Activated CD4-positive, alpha-beta T cell treated with anti-CD3 and anti-CD28 coated beads, Interleukin-2, amount 50 U/mL, for 48 hours (primary cell): ENCODE measurements around the gene PRSS48.
"Not testable (repeated sequence)": the region's sequence is repeated elsewhere in the genome, so short reads cannot be mapped to it uniquely, and the experiment has no call there.

Source experiments
- DNase-seq, 2 experiments: peaks; one replicate each; pipeline ENCODE4 v3.0.0-alpha.2; 2020

PRSS48 gene

DNA sequence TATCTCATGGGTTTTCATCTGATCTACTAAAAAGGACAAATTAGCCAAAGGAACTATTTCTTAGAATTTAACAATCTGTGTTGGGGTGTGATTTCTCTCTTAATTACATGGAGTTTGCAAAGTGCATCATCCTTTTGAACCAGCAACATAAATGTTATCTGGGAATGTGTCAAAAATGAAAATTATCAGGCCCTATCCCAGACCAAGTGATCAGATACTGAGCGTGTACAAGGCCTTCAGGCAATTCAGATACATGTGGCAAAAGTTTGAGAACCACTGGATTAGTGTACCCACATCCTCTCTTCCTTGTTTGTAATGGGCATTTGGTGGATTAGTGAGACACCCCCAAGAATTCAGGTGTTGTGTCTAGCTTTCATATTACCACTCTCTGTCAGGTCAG is 44.6 kb downstream of the PRSS48 start:
- no peak for DNase-seq

DNA sequence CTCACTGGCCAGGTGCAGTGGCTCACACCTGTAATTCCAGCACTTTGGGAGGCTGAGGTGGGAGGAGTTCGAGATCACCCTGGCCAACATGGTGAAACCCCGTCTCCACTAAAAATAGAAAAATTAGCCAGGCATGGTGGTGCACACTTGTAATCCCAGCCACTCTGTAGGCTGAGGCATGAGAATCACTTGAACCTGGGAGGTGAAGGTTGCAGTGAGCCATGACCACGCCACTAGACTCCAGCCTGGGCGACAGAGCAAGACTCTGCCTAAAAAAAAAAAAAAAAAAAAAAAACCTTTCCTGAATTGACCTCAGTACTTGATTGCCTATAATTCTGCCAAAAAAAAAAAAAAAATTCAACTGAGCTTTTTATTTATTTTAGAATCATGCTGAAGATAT is 45.2 kb downstream of the PRSS48 start:
- not testable (repeated sequence) for DNase-seq

DNA sequence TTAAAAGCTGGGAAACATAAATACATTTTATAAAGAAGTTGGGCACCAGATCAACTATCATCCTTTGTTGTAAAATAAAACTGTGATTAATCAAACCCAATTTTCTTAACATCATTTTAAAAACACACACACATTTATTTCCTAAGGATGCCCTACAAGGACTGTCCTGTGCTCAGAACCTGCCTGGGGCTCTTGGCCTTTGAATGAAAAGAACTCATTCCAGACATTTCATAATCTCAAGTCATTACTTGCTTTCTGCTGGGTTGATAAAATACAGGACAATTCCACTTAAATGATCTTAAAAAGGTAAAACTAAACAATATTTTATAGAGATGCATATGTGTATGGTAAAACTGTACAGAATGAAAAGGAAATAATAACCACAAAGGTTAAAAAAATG is 45.6 kb downstream of the PRSS48 start:
- DNase-seq: no peak

DNA sequence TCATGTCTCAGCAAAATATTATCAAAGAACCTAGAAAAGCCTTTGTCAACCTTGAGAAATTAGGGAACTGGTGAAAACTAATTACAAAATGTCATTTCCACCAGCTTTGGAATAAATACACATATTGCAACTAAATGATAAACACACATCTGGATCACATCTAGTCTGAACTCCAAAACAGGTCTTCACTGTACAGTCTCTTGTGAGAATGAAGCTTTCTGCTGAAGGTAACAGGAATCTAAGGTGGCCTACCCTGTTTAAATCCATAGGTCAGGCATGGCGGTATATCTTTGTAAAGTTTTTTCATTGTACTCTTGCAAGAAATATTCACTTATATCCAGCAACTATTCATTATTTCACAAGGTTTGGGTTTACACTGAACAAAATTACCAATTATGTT is 46.7 kb downstream of the PRSS48 start:
- no peak for DNase-seq

DNA sequence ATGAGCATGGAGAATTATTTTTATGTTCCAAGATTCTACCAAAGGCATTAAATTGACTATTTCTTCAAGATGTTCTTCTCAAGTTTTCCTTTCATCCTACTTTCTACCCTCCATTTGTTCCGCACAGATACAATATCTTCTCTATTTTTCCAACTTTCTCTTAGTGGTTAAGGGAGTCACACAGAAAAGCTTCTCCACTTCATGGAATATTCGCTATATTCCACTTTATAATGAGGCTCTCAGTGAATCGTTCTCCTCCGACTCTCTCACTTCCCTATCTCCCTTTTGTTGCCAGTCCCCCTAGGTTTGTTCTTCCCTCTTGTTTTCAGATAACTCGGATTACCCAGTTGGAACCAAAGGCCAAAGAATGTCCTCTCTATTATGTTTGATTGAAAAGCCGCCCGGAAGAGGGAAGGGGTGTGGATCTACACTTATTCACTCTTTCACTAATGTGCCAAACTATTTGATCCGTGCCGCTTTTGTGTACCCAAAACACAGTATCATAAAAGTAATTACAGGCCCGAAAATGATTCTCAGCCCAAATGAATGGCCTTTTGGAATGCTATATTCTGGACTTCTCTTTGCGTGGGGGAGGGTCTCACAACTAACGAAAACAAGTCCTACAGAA is 47.3 kb downstream of the PRSS48 start:
- no peak for DNase-seq

DNA sequence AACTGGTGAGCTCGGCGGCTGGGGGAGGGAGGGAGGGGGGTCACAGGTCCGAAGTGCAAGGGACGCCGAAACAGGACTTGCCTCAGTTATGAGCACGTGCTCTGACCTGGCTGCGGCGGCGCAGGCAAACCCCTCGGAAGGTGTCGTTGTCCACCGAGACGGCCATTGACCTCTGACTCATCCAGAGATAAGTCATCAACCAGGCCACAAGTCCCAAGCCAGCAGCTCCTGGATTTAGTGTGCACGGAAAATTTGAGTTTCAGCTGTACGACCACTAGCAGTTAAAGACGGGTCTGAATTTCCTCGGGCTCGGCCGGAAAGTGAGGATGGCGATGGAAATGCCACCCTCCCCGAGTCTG is 47.8 kb downstream of the PRSS48 start:
- DNase-seq: peak; percentile 8 to 26

DNA sequence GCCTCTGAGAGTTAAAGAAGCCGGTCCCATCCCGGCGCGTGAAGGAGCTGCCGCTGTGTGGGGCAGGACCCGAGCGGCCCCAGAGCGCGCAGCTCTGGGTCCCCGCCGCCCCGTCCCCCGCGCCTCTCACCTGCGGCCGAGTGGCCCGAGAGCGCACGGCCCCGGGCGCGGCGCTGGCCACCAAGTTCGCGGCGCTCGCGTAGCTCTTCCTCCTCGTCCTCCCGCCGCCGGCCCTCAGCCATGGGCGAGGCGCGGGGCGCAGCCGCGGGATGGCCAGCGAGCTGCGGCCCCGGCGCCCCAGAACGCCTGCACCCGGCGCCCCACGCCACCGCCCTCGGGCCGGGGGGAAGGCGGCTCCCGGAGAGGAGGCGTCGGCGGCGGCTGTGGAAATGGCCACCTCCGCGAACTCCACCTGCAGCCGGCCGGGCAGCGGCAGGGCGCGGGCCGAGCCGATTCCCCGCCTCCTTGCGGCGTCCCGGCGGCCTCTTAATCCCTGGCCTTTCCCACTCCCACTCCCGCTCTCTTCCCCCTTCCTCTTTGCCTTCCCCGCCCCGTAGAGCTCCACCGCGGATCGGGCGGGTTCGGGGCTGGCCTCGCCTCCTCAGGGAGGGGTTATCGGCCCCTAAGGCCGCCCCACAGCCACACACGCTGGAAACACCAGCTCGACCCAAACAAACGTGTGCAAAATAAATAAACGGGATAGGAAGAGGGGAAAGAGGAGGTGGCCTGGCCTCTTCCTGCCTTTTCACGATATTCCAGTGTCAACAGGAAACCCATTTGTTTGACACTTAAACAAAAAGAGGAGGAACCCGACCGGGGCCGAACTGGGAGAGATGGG is 48.4 kb downstream of the PRSS48 start, which contains the start of gene SH3D19:
Gene SH3D19 (minus strand): TSS at position 495 of the 838 bp plus-strand sequence. CDS start 253 bp downstream, at position 242.
- DNase-seq: peak in 1 of 2 experiments; percentile 9

DNA sequence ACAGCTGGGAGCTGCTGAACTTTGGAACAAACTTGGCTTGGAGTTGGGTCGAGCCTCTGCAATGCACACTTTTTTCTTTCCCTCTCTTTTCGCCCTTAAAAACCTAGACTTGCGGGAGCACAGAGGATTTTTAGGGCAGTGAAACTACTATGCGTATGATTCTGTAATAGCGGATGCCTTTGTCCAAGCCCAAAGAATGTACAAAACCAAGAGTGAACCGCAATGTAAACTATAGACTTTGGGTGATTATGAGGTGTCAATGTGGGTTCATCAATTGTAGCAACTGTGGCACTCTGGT is 48.9 kb downstream of the PRSS48 start:
- no peak for DNase-seq

DNA sequence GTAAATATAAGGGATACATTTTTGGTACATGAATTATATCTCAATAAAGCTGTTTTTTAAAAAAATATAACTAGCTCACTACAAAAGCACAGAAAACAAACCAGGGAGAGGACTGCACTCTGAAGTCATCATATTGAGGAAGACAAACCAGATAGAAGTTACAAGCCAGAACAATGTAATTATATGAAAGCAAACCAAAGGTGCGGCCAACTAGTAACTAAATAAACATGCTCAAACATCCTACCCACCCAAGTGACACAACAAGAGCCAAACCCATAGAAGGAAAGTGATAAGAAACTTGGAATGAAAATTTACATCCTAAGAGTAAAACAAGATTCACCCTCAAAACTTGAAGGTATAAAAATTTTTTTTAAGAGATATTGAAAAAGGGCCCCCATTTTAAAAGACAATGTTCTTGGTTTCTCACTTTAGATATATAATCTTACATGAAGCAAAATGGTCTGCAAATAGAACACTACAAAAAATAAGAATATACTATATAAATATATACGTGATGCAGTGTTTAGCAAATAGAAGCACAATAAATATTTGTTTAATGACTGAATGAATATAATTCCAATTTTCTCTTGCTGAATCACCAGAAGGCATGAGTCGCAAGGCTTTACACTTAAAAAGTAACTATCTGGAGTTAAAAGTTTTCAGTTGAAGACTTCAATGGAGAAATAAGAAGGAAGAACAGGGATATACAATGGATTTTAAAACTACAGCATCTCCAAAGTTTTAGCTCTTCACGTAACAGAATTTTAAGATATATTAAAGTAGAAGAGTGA is 52.5 kb downstream of the PRSS48 start:
- DNase-seq: no peak

DNA sequence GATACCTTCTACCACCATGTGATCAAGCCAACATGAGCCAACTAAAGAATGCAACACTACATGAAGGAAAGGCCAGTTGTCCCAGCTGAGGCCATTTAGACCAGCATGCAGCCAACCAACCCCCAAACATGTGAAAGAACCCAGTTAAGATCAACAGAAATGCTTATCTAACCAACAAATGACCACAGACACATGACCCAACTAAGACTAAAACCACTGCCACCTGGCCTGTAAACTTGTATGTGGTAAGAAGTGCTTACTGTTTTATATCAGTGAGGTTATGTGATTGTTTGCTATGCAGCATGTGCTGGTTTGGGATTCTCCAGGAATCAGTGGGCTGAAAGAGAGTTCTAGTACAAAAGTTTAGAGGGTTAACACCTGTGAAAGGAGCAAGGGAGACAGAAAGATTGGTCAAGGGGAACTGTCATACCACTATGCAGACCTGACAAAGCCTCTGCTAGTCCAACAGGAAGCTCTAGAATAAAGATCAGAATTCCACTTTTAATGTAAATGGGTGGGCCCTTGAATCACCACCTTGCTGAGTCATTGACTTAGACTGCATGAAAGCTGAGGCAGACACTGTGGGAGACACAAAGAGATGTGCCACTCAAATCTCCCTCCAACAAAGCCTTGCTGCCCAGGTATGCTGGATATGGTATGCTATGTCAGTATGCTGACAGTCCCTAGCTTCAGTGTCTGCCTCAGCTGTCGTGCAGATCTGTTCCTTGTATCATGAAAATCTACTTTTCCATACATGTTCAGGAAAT is 54.5 kb downstream of the PRSS48 start:
- no peak for DNase-seq

DNA sequence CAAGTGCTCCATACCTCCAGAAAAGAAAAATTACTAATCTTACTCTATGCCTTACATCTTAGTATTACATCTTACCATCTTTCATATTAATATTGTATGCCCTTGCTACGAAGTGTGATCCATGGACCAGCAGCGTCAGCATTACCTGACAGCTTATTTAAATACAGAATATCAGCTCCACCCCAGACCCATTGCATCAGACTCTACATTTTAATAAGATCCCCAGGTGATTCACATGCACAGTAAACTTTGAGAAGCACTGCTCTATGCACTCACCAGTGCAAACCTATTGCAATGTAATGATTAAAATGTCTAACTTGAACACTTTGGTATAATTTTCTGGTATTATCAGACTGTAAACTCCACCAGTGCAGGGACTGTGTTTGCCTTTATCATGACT is 62.5 kb downstream of the PRSS48 start:
- DNase-seq: no peak

DNA sequence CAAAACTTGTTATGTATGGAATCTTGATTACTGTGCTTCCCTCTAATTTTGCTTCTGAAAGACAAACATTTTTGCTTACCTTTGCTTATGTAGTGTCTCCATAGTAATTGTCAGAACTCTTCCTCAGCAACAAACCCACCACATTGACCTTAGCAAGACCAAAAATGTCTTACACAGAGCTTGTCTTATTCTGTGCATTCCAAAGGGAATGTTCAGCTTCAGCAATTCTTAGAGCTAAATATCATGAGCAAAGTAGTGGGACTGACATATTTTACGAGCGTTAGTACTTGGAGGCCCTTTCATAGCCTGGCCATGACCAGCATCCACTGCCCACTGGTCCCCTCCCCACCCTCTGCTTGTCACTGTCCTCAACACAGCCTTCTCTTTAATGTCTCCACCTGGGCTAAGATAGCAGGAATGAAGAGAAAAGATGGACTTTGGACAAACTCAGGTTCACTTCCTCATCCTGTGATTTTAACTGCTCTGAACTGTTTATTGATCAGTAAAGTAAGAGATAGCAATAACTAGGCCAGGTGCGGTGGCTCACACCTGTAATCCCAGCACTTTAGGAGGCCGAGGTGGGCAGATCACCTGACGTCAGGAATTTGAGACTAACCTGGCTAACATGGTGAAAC is 63.9 kb downstream of the PRSS48 start:
- DNase-seq: no peak
